ENCODE results near the gene ARHGAP31. TPM values are rescaled to one million over a fixed set of nuclear protein-coding genes. Genes with fewer than 3 reads are reported as not detected.
A peak's percentile ranks its signal among the peaks of the same experiment; 100 is the strongest.

ARHGAP31 gene
- total and polyA plus RNA-seq, 2 experiments from 2014 or later, result 8.1 to 15.3 TPM

DNA sequence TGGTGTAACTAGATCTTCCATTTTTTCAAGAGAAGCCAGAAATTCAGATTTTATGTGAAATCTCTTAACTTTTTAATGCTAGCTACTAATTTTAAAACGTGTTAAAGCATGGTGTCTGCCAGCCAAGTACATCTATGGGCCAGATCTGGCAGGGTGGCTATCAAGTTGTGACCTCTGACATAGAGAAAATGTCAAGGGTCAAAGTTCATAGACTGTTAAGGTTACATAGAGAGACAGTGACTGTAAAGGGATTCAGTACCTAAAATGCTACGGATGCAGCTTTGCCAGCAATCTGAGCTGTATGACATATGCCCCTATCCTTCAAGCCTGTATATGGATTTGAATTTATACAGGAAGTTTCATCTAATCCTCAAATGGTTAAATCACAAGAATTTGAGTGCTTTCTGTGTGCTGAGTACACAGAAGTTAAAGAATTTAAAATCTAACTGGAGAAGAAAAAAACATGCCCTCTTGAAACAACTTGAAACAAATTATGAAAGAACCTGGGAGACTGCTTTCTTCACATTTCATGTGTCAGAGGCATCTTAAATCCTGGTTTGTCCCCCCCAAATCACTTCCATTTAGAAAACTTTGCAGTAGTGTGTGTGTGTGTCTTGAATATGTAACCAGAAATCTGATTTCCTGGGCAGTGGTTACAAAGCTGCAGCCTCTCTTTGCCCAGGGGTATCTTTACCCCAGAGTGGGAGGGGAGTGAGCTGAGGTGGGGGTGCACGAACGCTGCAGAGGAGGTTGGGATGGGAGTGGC is 895 bp upstream of the ARHGAP31 start:
- peaks cover 36% of the 10 kb centered on the region for H3K79me2 ChIP-seq (ENCODE audit: insufficient read depth)
- H2AFZ ChIP-seq, result peak overlapping the region; percentile 85
- in situ Hi-C loops (cut with MboI), result no loop called here
- 21% methylated on average over 4 of the region's 4 CpGs for WGBS, 2 experiments (ENCODE audit: low coverage in 1 of 2, low lambda C conversion rate in 2 of 2, missing lambda C conversion rate in 2 of 2)
- H3K27me3 ChIP-seq (replicated peaks; ENCODE audit: insufficient read depth), result no peaks in the 10 kb centered on the region
- H3K36me3 ChIP-seq (ENCODE audit: low read depth), result no peaks in the 10 kb centered on the region
- no peaks in the 10 kb centered on the region for H4K20me1 ChIP-seq (ENCODE audit: insufficient read depth)
- H3K9me3 ChIP-seq (ENCODE audit: low read depth), result no peaks in the 10 kb centered on the region
- no peak for TF ChIP-seq EZH2 (IDR thresholded peaks at IDR 0.05; ENCODE audit: insufficient read depth, poor library complexity, severe bottlenecking)
- TF ChIP-seq EZH2phosphoT487 (IDR thresholded peaks at IDR 0.05; ENCODE audit: insufficient read depth, low read depth), result no peak
- peaks cover 9% of the 10 kb centered on the region for H3F3A ChIP-seq (ENCODE audit: insufficient read depth)
- no peaks in the 10 kb centered on the region for H3K9me2 ChIP-seq (ENCODE audit: insufficient read depth)
- peak overlapping the region; percentile 94 for H3K4me2 ChIP-seq (ENCODE audit: unreplicated experiment)
- H3K27ac ChIP-seq, result peak overlapping the region; percentile 65
- peak; percentile 39 for DNase-seq
- peak overlapping the region; percentile 85 for H3K9ac ChIP-seq
- H3K4me3 ChIP-seq, result peak overlapping the region; percentile 93
- H3K4me1 ChIP-seq (ENCODE audit: insufficient read depth), result peaks cover 21% of the 10 kb centered on the region

DNA sequence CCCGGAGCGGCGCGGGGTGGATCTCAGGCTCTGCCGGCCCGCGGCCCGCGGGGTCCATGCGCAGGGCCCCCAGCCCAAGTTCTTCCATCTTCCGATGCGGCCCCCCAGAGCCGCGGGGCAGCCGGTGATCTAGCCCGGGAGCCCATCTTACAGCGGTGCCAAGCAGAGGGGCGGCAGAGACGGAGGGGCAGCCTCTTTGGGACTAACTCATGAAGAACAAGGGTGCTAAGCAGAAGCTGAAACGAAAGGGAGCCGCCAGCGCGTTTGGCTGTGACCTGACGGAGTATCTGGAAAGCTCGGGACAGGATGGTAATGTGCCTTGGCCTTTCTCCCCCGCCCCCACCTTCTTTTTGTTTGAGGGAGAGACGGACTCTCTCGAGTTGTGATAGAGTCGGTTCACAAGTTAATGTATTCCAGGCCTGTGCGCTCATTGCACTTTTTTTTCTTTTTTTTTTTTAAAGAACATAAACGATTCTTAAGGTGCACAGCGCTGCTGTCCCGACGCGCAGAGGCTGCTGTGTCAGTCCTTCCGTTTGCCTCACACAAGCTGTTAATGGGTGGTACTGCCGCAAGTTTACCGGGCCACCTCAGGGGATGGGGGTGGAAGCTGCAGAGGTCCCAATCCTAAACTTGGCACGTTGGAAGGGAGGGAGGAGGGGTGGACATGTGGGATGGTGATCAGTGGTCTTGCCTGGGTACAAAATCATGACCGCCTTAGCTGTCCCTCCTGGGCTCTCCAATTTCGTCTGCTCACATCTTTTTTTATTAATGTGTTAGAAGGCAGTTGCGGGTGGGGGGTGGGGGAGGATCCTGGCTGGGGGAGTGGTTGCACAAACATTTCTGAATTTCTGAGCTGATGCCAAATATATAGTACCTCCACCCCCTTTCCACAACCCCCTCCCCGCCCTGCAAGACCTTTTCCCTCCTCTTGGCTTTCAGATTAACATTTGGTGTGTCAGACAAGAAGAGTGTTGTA is 801 bp downstream of the ARHGAP31 start:
- peaks cover 21% of the 10 kb centered on the region for H3K4me1 ChIP-seq (ENCODE audit: insufficient read depth)
- in situ Hi-C loops (cut with MboI), result no loop called here
- H3F3A ChIP-seq (ENCODE audit: insufficient read depth), result peaks cover 9% of the 10 kb centered on the region
- peak overlapping the region; percentile 93 for H3K4me3 ChIP-seq
- peak overlapping the region; percentile 94 for H3K4me2 ChIP-seq (ENCODE audit: unreplicated experiment)
- no peaks in the 10 kb centered on the region for H3K9me2 ChIP-seq (ENCODE audit: insufficient read depth)
- peak; percentile 70 for DNase-seq
- 1 to 2% methylated on average over 33 to 37 of the region's 43 CpGs for WGBS, 2 experiments (ENCODE audit: low coverage in 1 of 2, low lambda C conversion rate in 2 of 2, missing lambda C conversion rate in 2 of 2)
- no peaks in the 10 kb centered on the region for H3K36me3 ChIP-seq (ENCODE audit: low read depth)
- TF ChIP-seq EZH2 (IDR thresholded peaks at IDR 0.05; ENCODE audit: insufficient read depth, poor library complexity, severe bottlenecking), result no peak
- no peak for TF ChIP-seq EZH2phosphoT487 (IDR thresholded peaks at IDR 0.05; ENCODE audit: insufficient read depth, low read depth)
- peak overlapping the region; percentile 85 for H2AFZ ChIP-seq
- H3K9me3 ChIP-seq (ENCODE audit: low read depth), result no peaks in the 10 kb centered on the region
- no peaks in the 10 kb centered on the region for H4K20me1 ChIP-seq (ENCODE audit: insufficient read depth)
- H3K9ac ChIP-seq, result peak overlapping the region; percentile 85
- no peaks in the 10 kb centered on the region for H3K27me3 ChIP-seq (replicated peaks; ENCODE audit: insufficient read depth)
- H3K27ac ChIP-seq, result peak overlapping the region; percentile 65
- peaks cover 53% of the 10 kb centered on the region for H3K79me2 ChIP-seq (ENCODE audit: insufficient read depth)

DNA sequence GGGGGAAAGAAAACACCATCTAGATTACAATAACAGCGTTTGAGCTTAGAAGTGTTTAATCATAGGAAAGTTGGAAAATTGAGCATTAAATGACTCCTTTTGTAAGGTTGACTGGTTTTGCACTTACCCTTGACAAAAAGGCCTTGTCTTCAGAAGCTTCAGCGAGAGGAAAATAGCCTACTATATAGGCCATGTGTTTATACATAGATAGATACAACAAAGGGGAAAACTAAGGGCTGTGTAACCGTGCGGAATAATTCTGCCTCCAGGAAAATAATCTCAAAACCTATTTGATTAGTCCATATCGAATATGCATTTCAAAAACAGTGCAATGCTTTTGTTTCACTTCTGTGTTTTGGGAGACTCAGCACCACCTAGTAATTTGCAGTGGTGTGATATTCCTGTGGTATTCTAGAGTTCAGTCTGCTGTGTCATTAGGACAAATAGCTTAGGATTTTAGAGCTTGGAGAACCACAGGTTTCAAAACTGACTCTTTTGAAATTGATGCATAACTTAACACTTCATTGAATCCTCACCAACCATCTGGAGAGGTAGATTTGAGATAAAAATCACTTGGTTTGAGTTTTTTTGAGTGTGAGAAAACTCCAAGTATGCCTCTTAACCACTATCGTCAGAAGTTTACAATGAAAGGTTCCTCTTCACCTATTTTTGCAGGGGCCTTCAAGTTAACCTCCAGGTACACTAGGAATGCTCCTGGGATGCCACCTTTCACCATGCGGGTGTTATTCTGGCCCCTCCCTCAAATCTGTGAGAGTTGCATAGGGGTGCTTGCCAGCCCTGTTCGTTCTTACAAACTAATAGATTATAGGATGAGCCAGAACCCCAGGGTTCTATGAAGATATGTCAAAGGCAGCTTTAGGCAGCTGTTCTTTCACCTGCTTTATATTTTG is 1.9 kb downstream of the ARHGAP31 start:
- H3K4me1 ChIP-seq (ENCODE audit: insufficient read depth), result peaks cover 25% of the 10 kb centered on the region
- H3K9ac ChIP-seq, result peak overlapping the region; percentile 85
- in situ Hi-C loops (cut with MboI), result no loop called here
- no peak overlapping the region for H2AFZ ChIP-seq
- H3K4me3 ChIP-seq, result peak overlapping the region; percentile 93
- TF ChIP-seq EZH2phosphoT487 (IDR thresholded peaks at IDR 0.05; ENCODE audit: insufficient read depth, low read depth) (peak; percentile 89), EZH2 (IDR thresholded peaks at IDR 0.05; ENCODE audit: insufficient read depth, poor library complexity, severe bottlenecking) (no peak)
- WGBS, 2 experiments (ENCODE audit: low coverage in 1 of 2, low lambda C conversion rate in 2 of 2, missing lambda C conversion rate in 2 of 2), result 51 to 58% methylated on average over 7 to 8 of the region's 8 CpGs
- H3K79me2 ChIP-seq (ENCODE audit: insufficient read depth), result peaks cover 63% of the 10 kb centered on the region
- H3K36me3 ChIP-seq (ENCODE audit: low read depth), result no peaks in the 10 kb centered on the region
- H3K27ac ChIP-seq, result peak overlapping the region; percentile 65
- H3K4me2 ChIP-seq (ENCODE audit: unreplicated experiment), result peak overlapping the region; percentile 94
- no peaks in the 10 kb centered on the region for H3K9me3 ChIP-seq (ENCODE audit: low read depth)
- no peaks in the 10 kb centered on the region for H3K9me2 ChIP-seq (ENCODE audit: insufficient read depth)
- peak; percentile 73 for DNase-seq
- no peaks in the 10 kb centered on the region for H3K27me3 ChIP-seq (replicated peaks; ENCODE audit: insufficient read depth)
- peaks cover 9% of the 10 kb centered on the region for H3F3A ChIP-seq (ENCODE audit: insufficient read depth)
- no peaks in the 10 kb centered on the region for H4K20me1 ChIP-seq (ENCODE audit: insufficient read depth)

Measured in GM23248 (cell line).